Measurements from ENCODE around the gene RPL3.

Gene RPL3

GRCh38 chr22:39361496-39361895 is 42.1 kb upstream of the RPL3 start:
- no peaks in the 10 kb centered on the region for H3K27me3 ChIP-seq (ENCODE audit: control insufficient read depth, low read length)
- no peaks in the 10 kb centered on the region for H3K79me2 ChIP-seq (ENCODE audit: control insufficient read depth, low read length)
- no peaks in the 10 kb centered on the region for H3K36me3 ChIP-seq (ENCODE audit: control insufficient read depth, low read length)
- H3K4me1 ChIP-seq (ENCODE audit: control insufficient read depth, low read length), result peaks cover 8% of the 10 kb centered on the region
- no peak overlapping the region for H3K4me3 ChIP-seq (ENCODE audit: low read length)
- no peaks in the 10 kb centered on the region for H4K20me1 ChIP-seq (ENCODE audit: control insufficient read depth, insufficient read depth, low read depth, low read length)
- no peaks in the 10 kb centered on the region for H3K9me3 ChIP-seq (ENCODE audit: control insufficient read depth, insufficient read depth, low read length)
- H3F3A ChIP-seq (ENCODE audit: control insufficient read depth, insufficient read depth), result no peaks in the 10 kb centered on the region
- no peak overlapping the region for H3K27ac ChIP-seq (ENCODE audit: low read depth, low read length)
- TF ChIP-seq CTCF (IDR thresholded peaks at IDR 0.05; ENCODE audit: low read depth, low read length, poor library complexity, severe bottlenecking) (peak; percentile 13), EZH2phosphoT487 (IDR thresholded peaks at IDR 0.05; ENCODE audit: borderline replicate concordance, low read length) (no peak)
- H3K4me2 ChIP-seq (ENCODE audit: low read length), result no peak overlapping the region
- H3K9me2 ChIP-seq (replicated peaks; ENCODE audit: control insufficient read depth, low read length), result no peaks in the 10 kb centered on the region

GRCh38 chr22:39360674-39361413 is 41.4 kb upstream of the RPL3 start:
- no peak overlapping the region for H3K4me2 ChIP-seq (ENCODE audit: low read length)

GRCh38 chr22:39360242-39360641 is 40.8 kb upstream of the RPL3 start:
- Histone ChIP-seq H3K79me2 (ENCODE audit: control insufficient read depth, low read length) (no peaks in the 10 kb centered on the region), H3K27me3 (ENCODE audit: control insufficient read depth, low read length) (no peaks in the 10 kb centered on the region), H3K36me3 (ENCODE audit: control insufficient read depth, low read length) (no peaks in the 10 kb centered on the region), H3K4me1 (ENCODE audit: control insufficient read depth, low read length) (peaks cover 3% of the 10 kb centered on the region), H4K20me1 (ENCODE audit: control insufficient read depth, insufficient read depth, low read depth, low read length) (no peaks in the 10 kb centered on the region), H3K4me3 (ENCODE audit: low read length) (no peak overlapping the region), H3K4me2 (ENCODE audit: low read length) (no peak overlapping the region), H3K27ac (ENCODE audit: low read depth, low read length) (no peak overlapping the region), H3F3A (ENCODE audit: control insufficient read depth, insufficient read depth) (no peaks in the 10 kb centered on the region), H3K9me3 (ENCODE audit: control insufficient read depth, insufficient read depth, low read length) (no peaks in the 10 kb centered on the region), H3K9me2 (replicated peaks; ENCODE audit: control insufficient read depth, low read length) (no peaks in the 10 kb centered on the region)
- TF ChIP-seq EZH2phosphoT487 (IDR thresholded peaks at IDR 0.05; ENCODE audit: borderline replicate concordance, low read length), result no peak
- TF ChIP-seq CTCF (IDR thresholded peaks at IDR 0.05; ENCODE audit: low read depth, low read length, poor library complexity, severe bottlenecking), result no peak

More at GRCh38 chr22:39360674-39361413, 41.4 kb upstream of the RPL3 start:
- no peaks in the 10 kb centered on the region for H3K27me3 ChIP-seq (ENCODE audit: control insufficient read depth, low read length)
- H3K27ac ChIP-seq (ENCODE audit: low read depth, low read length), result no peak overlapping the region
- H3K4me3 ChIP-seq (ENCODE audit: low read length), result no peak overlapping the region
- peaks cover 8% of the 10 kb centered on the region for H3K4me1 ChIP-seq (ENCODE audit: control insufficient read depth, low read length)
- no peaks in the 10 kb centered on the region for H3K9me2 ChIP-seq (replicated peaks; ENCODE audit: control insufficient read depth, low read length)
- no peaks in the 10 kb centered on the region for H3K9me3 ChIP-seq (ENCODE audit: control insufficient read depth, insufficient read depth, low read length)
- H3K36me3 ChIP-seq (ENCODE audit: control insufficient read depth, low read length), result no peaks in the 10 kb centered on the region
- TF ChIP-seq EZH2phosphoT487 (IDR thresholded peaks at IDR 0.05; ENCODE audit: borderline replicate concordance, low read length) (no peak), CTCF (IDR thresholded peaks at IDR 0.05; ENCODE audit: low read depth, low read length, poor library complexity, severe bottlenecking) (no peak)
- no peaks in the 10 kb centered on the region for H3F3A ChIP-seq (ENCODE audit: control insufficient read depth, insufficient read depth)
- H4K20me1 ChIP-seq (ENCODE audit: control insufficient read depth, insufficient read depth, low read depth, low read length), result no peaks in the 10 kb centered on the region
- H3K79me2 ChIP-seq (ENCODE audit: control insufficient read depth, low read length), result no peaks in the 10 kb centered on the region

Measured in DOHH2 (cell line).